Prostate gland (tissue), 2 donors: Measurements from ENCODE around the gene IQSEC3.

ENCODE experiments used
- POLR2AphosphoS5 ChIP-seq: sonication (generic); formaldehyde crosslinking; IDR thresholded peaks from one replicate; pipeline ENCODE4 v1.6.1; 2017; ENCODE audit warnings: antibody characterized with exemption
- TF ChIP-seq, protein P1 (sequence below), 4 experiments: fragments of 200-600 bp in 2 of 4; fragments of 450-650 bp in 2 of 4; sonication (generic) in 2 of 4; IDR thresholded peaks; 1 replicate in 3 of 4; 2 replicates in 1 of 4; pipeline ENCODE4 v1.5.1; 2016 to 2019; ENCODE audit warnings: antibody characterized with exemption in 4 of 4, mild to moderate bottlenecking in 2 of 4, moderate library complexity in 2 of 4

- no peak for TF ChIP-seq POLR2AphosphoS5
- TF ChIP-seq, protein P1, sequence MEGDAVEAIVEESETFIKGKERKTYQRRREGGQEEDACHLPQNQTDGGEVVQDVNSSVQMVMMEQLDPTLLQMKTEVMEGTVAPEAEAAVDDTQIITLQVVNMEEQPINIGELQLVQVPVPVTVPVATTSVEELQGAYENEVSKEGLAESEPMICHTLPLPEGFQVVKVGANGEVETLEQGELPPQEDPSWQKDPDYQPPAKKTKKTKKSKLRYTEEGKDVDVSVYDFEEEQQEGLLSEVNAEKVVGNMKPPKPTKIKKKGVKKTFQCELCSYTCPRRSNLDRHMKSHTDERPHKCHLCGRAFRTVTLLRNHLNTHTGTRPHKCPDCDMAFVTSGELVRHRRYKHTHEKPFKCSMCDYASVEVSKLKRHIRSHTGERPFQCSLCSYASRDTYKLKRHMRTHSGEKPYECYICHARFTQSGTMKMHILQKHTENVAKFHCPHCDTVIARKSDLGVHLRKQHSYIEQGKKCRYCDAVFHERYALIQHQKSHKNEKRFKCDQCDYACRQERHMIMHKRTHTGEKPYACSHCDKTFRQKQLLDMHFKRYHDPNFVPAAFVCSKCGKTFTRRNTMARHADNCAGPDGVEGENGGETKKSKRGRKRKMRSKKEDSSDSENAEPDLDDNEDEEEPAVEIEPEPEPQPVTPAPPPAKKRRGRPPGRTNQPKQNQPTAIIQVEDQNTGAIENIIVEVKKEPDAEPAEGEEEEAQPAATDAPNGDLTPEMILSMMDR (IDR thresholded peaks at IDR 0.05) = no peak
These were observed 45.3 kb downstream of the IQSEC3 start for GRCh38 chr12:111699-112493.
